WTC11 (cell line): ENCODE measurements around the gene MAP1LC3A.

Experiments
- ZNF425 ChIP-seq: fragments of 250-450 bp; sonication (Bioruptor Pico); conservative IDR thresholded peaks from 2 replicates; pipeline ENCODE4 v1.9.0; 2021; ENCODE audit warnings: mild to moderate bottlenecking
- TF ChIP-seq, protein P1 (sequence below): fragments of 200-600 bp; IDR thresholded peaks from 2 replicates; pipeline ENCODE4 v1.8.0; 2022; ENCODE audit warnings: antibody characterized with exemption

- TF ChIP-seq ZNF425 (CRISPR knock-in tag), result no peak
- TF ChIP-seq, protein P1, sequence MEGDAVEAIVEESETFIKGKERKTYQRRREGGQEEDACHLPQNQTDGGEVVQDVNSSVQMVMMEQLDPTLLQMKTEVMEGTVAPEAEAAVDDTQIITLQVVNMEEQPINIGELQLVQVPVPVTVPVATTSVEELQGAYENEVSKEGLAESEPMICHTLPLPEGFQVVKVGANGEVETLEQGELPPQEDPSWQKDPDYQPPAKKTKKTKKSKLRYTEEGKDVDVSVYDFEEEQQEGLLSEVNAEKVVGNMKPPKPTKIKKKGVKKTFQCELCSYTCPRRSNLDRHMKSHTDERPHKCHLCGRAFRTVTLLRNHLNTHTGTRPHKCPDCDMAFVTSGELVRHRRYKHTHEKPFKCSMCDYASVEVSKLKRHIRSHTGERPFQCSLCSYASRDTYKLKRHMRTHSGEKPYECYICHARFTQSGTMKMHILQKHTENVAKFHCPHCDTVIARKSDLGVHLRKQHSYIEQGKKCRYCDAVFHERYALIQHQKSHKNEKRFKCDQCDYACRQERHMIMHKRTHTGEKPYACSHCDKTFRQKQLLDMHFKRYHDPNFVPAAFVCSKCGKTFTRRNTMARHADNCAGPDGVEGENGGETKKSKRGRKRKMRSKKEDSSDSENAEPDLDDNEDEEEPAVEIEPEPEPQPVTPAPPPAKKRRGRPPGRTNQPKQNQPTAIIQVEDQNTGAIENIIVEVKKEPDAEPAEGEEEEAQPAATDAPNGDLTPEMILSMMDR, result no peak
These were observed 22.7 kb upstream of the MAP1LC3A start for GRCh38 chr20:34535857-34536256.
